ENCODE data around the gene HTD2. TPM values are rescaled to one million over a fixed set of nuclear protein-coding genes. Genes with fewer than 3 reads are reported as not detected.

Gene HTD2
- total and polyA plus RNA-seq, 9 of the 15 experiments (the other 6 are each of a cell fraction or from before 2014, with no cell fraction given) = 1.8 to 22.8 (median 9.6) TPM

DNA sequence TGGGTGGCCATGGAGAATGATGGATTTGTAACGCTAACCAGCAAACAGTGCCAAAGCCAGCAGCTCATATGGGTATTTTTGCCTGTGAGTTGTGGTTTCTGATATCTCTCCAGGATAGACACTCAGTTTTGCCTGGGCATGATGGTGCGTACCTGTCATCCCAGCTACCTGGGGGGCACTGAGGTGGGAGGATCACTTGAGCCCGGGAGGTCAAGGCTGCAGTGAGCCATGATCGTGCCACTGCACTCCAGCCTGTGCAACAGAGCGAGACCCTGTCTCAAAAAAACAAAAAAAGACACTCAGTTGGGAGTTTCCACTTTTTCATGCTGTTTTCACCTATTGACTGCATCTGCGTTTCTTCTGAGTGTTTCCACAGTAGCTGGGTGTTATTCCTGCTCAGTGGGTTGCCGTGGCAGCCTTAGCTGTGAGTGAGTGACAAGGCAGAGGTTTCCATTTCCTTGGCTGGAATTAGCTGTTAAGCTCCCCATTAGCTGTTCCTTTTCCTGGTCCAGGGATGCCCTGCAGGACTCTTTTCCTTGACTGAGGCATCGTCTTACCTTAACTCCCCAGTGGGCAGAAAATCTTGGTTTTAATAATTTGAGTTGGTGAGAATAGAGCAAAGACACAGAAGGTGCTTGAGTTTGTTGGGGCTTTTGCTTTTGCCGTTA is 14.5 kb upstream of the HTD2 start:
- H3K79me2 ChIP-seq (ENCODE audit: control insufficient read depth, insufficient read depth, low read length) = no peaks in the 10 kb centered on the region
- FAIRE-seq = no peak
- H3K36me3 ChIP-seq (ENCODE audit: control insufficient read depth, insufficient read depth, low read length) = no peaks in the 10 kb centered on the region
- no peak overlapping the region for H3K4me3 ChIP-seq
- 9% methylated on average over 8 of the region's 9 CpGs for WGBS (ENCODE audit: insufficient coverage, low coverage, missing lambda C conversion rate)
- no TSS peak for BruUV-seq (replicated peaks)
- no peaks in the 10 kb centered on the region for H3K9me1 ChIP-seq (ENCODE audit: control insufficient read depth, insufficient read depth, low read length)
- H3K9ac ChIP-seq (ENCODE audit: insufficient read depth in 1 of 2, low read depth in 2 of 2, low read length in 2 of 2) = no peak overlapping the region
- ChIA-PET CTCF (ENCODE audit: low intra/inter-chr PET ratio) (no interaction called here), POLR2A (interaction anchor here (0.6 kb wide), 1 partner anchor 206 kb away, joined by 3 read pairs; no protein-coding TSS in a partner anchor)
- H3K27ac ChIP-seq (ENCODE audit: extremely low read depth, low read depth, low read length) = no peak overlapping the region
- H3K9me3 ChIP-seq (replicated peaks; ENCODE audit: control insufficient read depth, insufficient read depth, low read depth, low read length) = no peaks in the 10 kb centered on the region
- H4K20me1 ChIP-seq (replicated peaks; ENCODE audit: control insufficient read depth, insufficient read depth, low read length) = no peaks in the 10 kb centered on the region
- intact Hi-C loops (cut with micrococcal nuclease) (no loop called here), in situ Hi-C loops (cut with MboI) (no loop called here)
- peaks cover 0 to 6% of the 10 kb centered on the region in 2 experiments; a peak in 1 of 5 replicates for H3K27me3 ChIP-seq (ENCODE audit: control insufficient read depth in 2 of 2, insufficient read depth in 2 of 2, low read length in 2 of 2)
- H3K4me2 ChIP-seq (ENCODE audit: insufficient read depth, low read length) = no peak overlapping the region
- no peak overlapping the region for H2AFZ ChIP-seq (ENCODE audit: low read depth, low read length)
- TF ChIP-seq NONO (IDR thresholded peaks at IDR 0.05; ENCODE audit: low read depth in 2 of 2, low read length in 1 of 2) = no peak
- no peak for TF ChIP-seq PCBP1 (IDR thresholded peaks at IDR 0.05; ENCODE audit: low read depth, low read length, poor library complexity, severe bottlenecking)
- no peak for TF ChIP-seq ZNF766 (CRISPR knock-in tag; conservative IDR thresholded peaks at IDR 0.05)
- no peak for TF ChIP-seq MYNN (IDR thresholded peaks at IDR 0.05)
- TF ChIP-seq MYNN (CRISPR knock-in tag; IDR thresholded peaks at IDR 0.05) = no peak
- TF ChIP-seq HSF4 (CRISPR knock-in tag; IDR thresholded peaks at IDR 0.05; ENCODE audit: borderline replicate concordance) = no peak
- TF ChIP-seq CXXC5 (CRISPR knock-in tag; IDR thresholded peaks at IDR 0.05) = no peak
- TF ChIP-seq ATF1 (CRISPR knock-in tag; IDR thresholded peaks at IDR 0.05) = no peak
- no peak for TF ChIP-seq ATF1 (tag; IDR thresholded peaks at IDR 0.05)
- no peak for DNase-seq (ENCODE audit: extremely low read depth in 1 of 4, low spot score in 3 of 4)
- no peak for ATAC-seq
- H3K4me1 ChIP-seq (replicated peaks in 1 of 2; ENCODE audit: control insufficient read depth in 2 of 2, insufficient read depth in 2 of 2, low read length in 2 of 2) = no peaks in the 10 kb centered on the region

Measured in K562 (cell line).